ENCODE measurements around the gene TFR2.

Gene TFR2

DNA sequence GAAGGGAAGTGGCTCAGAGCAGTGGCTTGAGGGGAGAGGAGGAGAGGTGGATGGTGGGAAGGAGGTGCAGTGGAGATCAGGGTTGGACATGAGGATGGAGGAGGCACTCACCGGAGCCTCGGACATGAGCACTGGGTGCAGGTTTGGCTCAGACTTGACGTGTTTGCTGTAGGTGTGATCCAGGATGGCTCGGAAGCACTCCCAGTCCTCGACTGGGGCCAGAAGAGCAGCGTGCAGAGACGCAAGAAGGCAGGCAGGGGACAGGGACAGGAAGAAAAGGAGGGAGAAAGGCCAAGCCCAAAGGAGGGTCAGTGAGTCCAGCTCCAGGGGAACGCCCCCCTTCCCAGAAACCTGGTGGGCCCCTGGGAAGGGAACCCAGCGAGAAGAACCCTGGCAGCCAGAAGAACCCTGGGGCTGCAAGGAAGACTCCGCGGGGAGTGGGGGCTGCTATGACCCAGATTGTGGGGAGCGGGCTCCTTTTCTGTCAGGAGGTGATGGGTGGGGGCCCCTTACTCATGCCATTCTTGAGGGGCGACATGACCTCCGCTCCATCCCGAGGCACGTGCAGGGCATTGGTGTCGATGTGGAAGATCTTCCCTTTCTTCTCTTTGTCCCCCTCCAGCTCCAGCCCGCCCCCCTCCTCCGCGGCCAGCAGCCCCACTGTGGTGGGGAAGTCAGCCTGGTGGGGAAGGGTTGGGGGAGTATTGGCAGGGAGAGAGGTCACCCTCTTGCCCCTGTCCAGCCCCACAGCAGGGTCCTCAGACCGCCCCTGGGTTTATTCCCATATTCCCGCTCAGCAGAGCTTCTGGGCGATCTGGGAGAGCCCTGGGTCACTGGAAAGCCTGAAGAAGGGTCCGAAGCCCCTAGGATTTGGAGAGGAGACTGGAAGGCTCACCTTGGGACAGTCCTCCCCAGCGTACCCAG is 13.8 kb upstream of the TFR2 start:
- no peak for DNase-seq (ENCODE audit: low read depth)

DNA sequence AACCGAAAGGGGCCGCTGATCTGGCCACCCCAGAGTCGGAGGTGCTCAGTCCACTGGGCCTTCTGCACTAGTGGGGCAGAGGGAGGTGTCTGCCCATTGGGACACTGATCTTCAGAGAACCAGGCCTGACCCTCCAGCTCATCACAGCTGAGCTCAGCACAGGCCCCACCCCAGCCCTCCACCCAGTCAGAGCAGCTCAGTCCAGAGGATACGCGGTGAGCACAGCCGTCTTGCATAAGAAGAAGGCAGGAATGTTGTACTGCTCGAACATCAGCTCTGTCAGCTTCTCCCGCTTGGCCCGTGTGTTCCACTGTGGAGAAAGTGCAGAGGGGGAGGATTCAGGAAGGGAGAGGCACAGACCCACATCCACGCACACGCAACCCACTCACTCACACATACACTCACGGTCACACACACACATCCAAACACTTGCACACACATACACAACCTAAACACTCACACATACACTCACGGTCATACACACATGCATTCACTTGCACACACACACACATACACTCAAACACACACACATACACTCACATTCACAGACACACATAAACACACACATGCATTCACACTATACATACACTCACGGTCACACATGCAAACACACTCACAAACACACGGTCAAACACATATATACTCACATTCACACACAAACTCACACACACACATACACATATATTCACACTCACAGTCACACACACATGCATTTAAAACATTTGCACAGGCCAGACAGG is 8.6 kb upstream of the TFR2 start:
- DNase-seq (ENCODE audit: low read depth), result no peak

DNA sequence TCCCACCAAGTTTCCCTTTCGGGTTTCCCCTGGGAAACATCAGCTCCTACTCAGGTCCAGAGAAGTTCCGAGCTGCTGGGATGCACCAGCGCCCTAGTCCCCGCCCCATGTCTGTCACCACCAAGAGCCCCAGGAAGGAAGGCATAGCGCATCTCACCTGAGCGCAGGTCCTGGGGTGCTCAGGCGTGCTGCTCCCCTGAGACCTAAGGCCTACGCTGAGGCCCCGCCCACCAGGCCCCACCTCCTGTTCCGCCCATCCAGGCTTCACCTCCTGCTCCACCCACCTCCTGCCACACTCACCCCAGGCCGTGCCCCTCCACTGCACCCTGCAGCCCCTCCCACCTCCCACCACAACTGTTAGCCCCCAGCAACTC is 1.2 kb upstream of the TFR2 start:
- no peak for DNase-seq (ENCODE audit: low read depth)

DNA sequence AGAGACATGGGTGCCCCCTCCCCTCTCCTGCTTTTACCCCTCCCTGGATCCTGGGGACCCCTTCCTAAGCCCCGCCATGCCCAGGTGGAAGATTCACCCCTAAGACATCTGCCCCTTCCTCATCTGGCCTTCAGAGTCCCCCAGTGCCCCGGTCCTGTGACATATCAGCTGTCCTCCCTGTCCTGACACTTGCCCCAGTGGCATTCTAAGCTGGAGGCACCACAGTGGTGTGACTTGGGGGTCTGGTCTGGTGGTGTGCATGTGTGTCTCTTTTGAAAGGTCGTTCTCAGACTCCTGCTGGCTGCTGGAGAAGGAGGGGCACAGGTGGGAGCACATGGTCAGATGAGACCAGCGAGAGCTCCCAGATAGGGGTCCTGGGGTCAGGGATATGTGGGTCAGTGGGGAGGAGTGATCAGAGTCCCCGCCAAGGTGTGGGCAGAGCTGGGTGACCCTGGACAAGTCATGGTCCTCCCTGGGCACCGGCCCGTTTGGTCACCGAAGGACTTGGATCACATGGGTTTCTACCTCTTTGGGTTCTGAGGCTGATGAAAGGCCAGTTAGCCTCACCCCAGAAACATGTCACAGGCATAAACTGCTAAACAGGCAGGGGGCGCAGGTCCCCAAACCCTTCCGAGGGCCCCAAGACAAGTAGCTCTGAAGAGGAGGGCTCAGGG is 645 bp upstream of the TFR2 start:
- no peak for DNase-seq (ENCODE audit: low read depth)

DNA sequence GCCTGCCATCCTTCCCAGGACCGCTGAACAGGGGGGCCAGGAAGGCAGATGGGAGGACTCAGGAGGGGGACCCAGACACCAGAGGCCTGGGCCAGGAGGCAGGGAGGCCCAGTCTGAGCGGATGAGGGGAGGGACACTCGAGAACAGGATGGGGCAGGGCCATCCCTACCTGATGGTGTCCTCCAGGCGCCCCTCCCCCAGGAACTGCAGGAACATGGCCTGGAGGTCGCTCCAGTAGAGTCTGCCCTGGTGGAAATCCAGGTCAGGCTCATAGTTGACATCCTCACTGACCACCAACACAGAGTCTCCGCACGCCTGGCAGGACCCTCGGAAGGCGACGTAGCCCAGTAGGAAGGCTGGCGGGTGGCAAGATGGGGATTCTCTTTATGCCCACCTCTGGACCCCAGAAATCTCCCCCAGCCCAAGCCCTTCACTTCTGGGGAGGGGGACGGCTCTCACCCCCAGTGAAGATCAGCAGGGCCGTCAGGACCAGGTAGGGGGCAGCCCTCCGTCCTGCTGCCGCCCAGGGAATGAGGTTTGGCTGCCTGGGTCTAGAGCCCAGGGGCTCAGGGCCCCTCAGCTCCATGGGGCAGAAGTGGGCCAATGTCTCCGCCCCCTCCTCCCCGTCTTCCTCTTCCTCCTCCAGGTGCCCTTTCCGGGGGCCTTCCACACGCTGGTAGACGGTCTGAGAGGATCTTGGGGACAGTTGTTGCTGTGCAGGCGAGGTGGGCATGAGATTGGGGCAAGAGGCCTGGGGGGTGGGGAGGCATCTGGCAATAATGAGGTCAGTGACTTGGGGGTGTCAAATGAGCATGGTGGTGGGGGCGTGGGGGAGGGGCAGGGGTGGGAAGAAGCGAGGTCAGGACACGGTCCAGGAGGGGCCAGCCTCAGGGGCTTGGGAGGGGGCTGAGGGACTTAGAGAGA is 573 bp downstream of the TFR2 start:
- no peak for DNase-seq (ENCODE audit: low read depth)

DNA sequence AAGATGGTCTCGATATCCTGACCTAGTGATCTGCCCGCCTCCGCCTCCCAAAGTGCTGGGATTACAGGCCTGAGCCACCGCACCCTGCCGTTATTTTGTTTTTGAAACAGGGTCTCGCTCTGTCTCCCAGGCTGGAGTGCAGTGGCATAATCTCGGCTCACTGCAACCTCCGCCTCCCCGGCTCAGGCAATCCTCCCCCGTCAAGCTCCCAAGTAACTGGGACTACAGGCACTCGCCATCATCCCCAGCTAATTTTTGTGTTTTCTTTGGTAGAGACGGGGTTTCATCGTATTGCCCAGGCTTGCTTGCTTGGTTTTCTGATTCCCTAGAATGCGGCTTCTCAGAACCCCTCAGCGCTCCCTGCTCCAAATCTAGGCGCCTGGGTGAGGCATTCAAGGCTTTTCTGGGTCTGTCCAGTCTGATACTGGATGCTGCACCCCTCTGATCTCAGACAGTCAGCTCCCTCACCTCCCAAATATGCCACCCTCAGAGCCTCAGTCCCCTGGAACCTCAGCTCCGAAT is 1.3 kb downstream of the TFR2 start:
- DNase-seq (ENCODE audit: low read depth), result no peak

DNA sequence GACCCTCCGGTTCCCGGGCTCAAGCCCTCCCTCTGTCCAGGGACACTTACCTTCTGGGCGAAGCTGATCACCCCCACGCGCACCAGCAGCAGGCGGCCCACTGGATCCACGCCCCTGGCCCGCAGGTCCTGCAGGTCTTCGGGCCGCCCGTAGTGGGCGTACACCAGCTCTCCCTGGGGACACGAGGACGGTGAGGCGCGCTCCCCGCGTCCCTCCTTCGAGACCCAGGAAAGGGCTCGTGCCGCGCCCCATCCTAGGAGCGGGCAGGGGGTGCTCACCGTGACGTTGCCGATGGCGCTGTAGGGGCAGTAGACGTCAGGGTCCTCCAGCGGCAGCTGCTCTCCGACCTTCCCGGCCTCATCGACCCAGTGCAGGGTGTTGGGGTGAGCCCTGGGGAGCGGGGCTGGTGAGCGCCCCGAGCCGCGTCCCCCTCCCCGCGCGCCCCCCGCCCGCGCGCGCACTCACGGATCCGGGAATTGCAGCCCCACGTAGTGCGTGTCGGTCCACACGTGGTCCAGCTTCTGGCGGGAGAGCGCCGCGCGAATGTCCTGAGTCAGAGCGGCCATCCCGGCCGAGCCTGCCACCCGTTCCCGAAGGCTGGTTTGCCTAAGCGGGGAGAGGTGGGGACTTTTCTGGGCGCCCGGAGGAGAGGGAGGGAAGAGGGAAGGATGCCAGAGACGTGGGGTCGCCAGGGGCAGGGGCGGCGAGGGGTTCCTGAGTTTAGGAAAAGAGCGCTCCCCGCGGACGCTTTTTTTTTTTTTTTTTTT is 8.2 kb downstream of the TFR2 start:
- peak; percentile 41 for DNase-seq (ENCODE audit: low read depth)

DNA sequence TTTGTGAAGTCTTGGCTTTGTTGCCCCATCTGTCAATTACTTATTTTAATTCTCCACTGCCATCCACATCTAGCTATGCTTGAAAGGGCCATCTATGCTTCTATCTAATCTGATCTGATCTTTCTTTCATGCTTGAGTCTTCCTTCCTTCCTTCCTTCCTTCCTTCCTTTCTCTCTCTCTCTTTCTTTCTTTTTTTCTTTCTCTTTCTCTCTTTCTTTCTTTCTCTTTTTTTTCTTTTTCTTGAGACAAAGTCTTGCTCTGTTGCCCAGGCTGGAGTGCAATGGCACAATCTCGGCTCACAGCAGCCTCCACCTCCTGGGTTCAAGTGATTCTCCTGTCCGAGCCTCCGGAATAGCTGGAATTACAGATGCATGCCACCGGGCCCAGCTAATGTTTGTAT is 11.3 kb downstream of the TFR2 start:
- no peak for DNase-seq (ENCODE audit: low read depth)

DNA sequence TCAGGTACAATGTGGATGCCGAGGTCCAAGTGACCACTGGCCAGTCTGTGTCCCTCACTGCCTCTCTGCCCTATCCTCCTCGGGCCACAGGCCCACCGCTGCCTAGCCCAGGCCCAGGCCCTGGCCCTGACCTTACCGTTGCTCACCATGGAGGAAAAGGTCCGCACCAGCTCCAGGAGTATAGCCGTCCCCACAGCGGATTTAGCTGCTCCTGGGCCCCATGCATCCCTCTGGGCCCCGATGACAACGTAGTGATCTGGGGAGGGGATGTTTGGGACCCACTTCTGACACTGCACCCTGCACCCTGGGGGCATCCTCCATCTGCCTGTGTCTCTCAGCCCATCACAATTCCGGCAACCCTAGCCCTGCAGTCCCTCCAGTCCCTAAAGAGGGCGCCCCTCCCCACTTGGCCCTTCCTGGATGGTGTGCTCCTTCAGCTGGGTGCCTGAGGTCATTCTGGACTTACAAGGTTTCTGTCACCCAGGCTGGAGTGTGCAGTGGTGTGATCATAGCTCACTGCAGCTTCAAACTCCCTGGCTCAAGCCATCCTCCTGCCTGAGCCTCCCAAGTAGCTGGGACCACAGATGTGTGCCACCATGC is 12.1 kb downstream of the TFR2 start:
- no peak for DNase-seq (ENCODE audit: low read depth)

DNA sequence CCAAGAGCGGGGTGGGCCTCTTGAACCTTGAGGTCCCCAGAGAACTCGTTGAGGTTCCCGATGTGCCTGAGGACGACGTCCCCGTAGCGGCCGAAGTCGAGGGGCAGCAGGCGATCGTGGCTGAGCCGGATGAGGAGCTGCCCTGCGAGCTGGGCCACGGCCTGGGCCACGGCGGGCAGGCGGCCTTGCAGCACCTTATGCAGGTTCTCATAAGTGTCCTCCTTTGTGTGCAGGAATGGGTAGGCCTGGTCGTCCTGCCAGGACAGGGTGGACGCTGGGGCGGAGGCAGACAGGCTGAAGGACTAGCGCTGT is 14.2 kb downstream of the TFR2 start:
- no peak for DNase-seq (ENCODE audit: low read depth)

DNA sequence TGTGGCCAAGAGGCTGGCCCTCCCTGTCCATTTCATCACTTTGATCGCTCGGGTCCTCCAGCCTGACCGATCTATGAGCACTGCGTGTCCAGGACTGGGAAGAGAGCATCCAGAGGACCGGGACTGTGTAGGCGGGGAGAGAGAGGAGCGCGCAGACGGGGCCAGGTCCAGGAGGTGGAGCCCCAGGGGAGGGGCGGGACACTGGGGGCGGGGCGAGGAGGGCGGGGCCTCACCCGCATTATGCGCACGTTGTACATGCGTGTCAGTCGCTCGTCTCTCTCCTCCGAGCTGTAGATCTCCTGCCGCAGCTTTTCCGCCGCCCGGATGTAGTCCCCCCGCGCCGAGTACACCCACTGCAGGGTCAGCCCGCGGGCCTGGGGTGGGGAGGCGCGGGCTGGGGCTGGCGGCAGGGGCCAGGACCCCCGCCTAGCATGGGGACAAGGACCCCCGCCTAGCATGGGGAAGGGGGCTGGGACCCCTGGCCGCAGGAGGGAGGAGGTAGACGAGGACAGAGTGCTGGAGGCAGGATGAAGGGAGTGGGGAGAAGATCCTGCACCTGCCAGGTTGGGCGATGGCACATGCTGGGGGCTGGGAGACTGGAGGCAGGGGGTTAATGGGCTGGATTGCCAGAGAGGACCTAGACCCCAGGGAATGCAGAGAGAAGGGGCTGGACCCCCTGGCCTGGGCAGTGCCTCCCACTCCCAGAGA is 14.7 kb downstream of the TFR2 start:
- peak; percentile 84 for DNase-seq (ENCODE audit: low read depth)

DNA sequence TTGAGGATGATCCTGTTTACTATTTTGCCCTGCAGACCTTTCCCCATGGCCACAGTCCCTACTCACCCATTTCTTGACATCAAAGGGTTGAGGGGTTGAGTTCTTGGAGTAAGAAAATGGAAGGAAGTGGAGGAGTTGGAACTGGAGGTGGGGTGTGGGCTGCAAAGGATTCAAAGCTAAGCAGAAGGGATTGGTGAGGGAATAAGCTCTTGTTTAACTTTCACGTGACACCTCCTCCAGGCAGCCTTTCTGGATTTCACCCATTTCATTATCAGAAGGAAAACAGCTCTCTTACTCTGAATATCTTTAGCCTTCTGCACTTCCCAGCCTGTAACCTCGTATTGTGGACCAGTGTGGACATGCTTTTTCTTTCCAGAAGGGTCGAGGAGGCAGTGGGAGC is 15.3 kb downstream of the TFR2 start:
- DNase-seq (ENCODE audit: low read depth), result no peak

DNA sequence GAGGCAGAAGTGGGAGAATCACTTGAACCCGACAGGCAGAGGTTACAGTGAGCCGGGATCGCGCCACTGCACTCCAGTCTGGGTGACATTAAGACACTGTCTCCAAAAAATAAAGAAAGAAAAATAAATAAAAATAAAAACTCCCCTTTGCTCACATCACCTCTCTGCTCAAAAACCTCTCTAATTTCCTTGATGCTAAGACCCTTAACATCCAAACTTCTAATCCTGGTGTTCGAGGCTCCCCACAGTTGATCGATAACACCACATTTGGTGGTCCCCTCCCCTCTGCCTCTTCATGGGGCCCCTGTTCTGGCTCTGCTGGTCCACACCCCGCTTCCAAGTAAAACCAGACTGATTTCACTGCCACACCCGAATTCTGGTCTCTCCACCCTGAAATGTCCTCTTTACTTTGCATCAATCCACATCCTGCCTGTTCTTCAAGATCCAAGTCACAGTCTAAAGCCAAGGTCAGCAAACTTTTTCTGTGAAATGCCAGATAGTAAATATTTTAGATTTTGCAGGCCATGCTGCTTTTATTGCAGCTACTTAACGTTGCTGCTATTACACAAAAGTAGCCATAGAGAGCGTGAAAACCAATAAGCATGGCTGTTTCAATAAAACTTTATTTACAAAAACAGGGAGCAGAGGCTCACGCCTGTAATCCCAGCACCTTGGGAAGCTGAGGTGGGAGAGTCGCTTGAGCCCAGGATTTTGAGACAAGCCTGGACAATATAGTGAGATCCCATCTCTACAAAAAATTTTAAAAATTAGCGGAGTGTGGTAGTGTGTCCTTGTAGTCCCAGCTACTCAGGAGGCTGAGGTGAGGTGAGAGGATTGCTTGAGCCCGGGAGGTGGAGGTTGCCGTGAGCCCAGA is 17.2 kb downstream of the TFR2 start:
- DNase-seq (ENCODE audit: low read depth), result no peak

DNA sequence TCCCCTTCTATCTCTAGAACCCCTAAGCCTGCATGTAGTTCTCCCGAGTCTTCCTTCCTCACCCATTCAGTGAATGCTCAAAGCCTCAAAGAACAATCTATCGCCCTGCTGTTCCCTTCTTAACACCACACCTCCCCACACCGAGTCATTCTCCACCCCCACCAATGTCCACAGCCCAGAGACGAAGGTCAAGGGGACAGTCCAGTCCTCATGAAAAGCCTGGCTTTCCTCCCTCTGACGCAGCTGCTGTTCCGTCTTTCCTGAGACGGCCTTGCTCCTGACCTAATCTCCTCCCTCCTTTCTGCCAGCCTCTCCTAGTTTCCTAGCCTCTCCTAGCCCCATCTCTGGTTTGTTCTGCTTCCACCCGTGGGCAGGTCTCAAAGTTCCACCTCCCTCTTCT is 19.8 kb downstream of the TFR2 start:
- no peak for DNase-seq (ENCODE audit: low read depth)

DNA sequence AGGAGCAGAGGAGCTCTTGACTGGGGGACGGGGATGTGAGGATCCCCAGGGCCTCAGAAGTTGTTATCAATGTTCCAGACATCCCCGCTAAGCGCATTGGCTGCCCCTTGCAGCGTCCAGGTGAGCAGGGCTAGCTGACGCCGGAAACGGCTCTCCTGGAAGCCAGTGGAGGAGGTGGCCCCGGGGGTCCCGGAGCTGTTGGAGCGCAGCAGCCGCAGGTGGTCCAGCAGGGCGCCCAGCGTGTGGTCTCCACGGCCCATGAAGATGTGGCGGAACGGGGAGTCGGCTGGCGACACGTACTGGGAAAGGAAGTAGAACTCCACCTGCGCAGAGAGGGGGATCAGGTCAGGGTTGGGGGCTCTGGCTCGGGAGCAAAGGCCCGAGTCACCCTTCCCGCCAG is 20.5 kb downstream of the TFR2 start:
- DNase-seq (ENCODE audit: low read depth), result no peak

DNA sequence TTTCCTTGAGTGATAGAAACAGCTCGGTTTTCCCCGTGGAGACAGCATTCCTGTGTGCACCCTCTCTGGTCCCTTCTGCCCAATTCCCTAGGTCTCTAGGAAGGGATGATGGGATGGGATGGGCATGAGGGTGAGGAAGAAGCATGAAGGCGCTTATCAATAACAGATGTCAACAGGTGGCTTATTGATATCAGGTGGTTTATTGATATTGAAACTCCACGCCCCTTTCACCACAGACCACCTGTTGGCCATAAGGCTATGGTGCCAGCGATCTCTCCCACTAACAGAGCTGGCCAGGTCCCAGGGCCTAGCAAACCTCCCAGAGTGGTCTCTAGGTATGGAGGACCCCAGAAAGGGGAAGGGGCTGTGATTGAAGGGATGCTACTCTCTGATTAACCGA is 21.1 kb downstream of the TFR2 start:
- no peak for DNase-seq (ENCODE audit: low read depth)

DNA sequence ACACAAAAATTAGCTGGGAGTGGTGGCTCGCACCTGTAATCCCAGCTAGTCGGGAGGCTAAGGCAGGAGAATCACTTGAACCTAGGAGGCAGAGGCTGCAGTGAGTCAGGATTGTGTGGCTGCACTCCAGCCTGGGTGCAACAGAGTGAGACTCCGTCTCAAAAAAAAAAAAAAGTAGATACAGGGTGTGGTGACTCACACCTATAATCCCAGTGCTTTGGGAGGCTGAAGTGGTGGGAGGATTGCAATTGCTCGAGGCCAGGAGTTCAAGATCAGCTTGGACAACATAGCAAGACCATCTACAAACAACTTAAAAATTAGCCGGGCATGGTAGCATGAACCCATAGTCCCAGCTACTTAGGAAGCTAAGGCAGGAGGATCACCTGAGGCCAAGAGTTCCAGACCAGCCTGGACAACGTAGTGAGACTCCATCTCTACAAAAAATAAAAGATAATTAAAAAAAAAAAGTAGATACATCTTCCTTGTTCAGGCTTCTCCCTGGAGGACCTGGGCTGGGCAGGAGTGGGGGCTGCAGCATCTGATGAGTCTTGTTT is 27.0 kb downstream of the TFR2 start:
- DNase-seq (ENCODE audit: low read depth), result no peak

DNA sequence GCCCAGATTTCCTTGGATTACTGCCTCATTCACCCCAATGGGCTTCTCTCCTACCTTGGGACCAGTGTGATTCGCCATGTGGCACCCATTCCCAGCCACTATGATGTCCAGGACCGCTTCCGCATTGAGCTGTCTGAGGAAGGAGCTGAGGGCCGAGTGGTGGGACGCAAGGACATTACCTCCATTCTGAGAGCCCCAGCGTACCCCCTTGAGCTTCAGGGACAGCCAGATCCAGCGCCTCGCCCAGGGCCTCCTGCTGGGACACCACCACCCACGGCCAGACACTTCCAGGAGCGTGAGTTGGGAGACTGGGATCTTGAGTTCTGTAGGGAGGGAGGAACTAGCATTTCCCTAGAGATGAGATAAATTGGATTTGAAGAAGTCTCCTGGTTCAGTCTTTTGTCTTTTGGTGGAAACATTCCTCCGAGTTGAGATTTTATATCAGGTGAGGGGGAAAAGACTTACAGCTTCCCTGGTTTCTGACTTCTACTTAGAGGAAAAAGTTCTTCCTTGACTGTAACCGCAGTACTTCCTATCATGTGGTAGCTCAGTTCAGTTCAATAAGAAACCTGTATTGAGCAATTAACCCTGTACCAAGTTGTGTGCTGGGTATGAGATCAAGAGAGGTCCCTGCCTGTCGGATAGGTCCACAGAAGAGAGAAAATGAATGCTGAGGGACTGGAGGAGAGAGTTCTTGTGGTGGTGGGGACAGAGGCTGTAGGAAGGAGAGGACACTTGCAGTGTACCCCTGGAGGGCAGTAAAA is 27.8 kb downstream of the TFR2 start:
- DNase-seq (ENCODE audit: low read depth), result no peak
